Ascending aorta (tissue), 2 donors: ENCODE results near the gene PLEKHM1. TPM values are rescaled to one million over a fixed set of nuclear protein-coding genes. Genes with fewer than 3 reads are reported as not detected.

Experiments used
- DNase-seq, 2 donors: peaks; one replicate each; pipeline ENCODE4 v3.0.0-alpha.2; 2019; ENCODE audit warnings: low spot score in 2 of 2
- H3K27ac ChIP-seq, 2 donors: fragments of 200-600 bp; sonication (generic); one replicate each; pipeline ENCODE4 v1.5.1; 2016 to 2017; ENCODE audit warnings: mild to moderate bottlenecking in 1 of 2
- H3K27me3 ChIP-seq: fragments of 200-600 bp; sonication (generic); one replicate; pipeline ENCODE4 v1.5.1; 2017
- H3K36me3 ChIP-seq, 2 donors: fragments of 200-600 bp; sonication (generic); one replicate each; pipeline ENCODE4 v1.5.1; 2016
- H3K4me1 ChIP-seq, 2 donors: fragments of 200-600 bp; sonication (generic); one replicate each; pipeline ENCODE4 v1.5.1; 2016 to 2017; ENCODE audit warnings: mild to moderate bottlenecking in 1 of 2
- H3K4me3 ChIP-seq, 2 donors: fragments of 200-600 bp; sonication (generic); one replicate each; pipeline ENCODE4 v1.5.1; 2016 to 2017; ENCODE audit warnings: mild to moderate bottlenecking in 1 of 2
- H3K9me3 ChIP-seq, 2 donors: fragments of 200-600 bp; sonication (generic); one replicate each; pipeline ENCODE4 v1.5.1; 2016
- intact Hi-C: fragments of 100-400 bp; cut with DNase I; formaldehyde crosslinking; loops from one replicate; pipeline ENCODE4 v1.15.1; 2023
- total RNA-seq: library from RNA; depleted of rRNA; stranded (reverse); fragments of >200 nt; gene quantifications from one replicate; pipeline ENCODE4 v1.1.0, GENCODE V29; 2016
- TF ChIP-seq, protein P1 (sequence below), 3 experiments: fragments of 200-600 bp in 2 of 3; fragments of 450-650 bp in 1 of 3; sonication (generic) in 2 of 3; IDR thresholded peaks; one replicate each; pipeline ENCODE4 v1.5.1; 2016 to 2019; ENCODE audit warnings: antibody characterized with exemption in 3 of 3, mild to moderate bottlenecking in 1 of 3, moderate library complexity in 1 of 3

Gene PLEKHM1
- total RNA-seq, 1 donor from 2014 or later: 30.2 TPM

DNA sequence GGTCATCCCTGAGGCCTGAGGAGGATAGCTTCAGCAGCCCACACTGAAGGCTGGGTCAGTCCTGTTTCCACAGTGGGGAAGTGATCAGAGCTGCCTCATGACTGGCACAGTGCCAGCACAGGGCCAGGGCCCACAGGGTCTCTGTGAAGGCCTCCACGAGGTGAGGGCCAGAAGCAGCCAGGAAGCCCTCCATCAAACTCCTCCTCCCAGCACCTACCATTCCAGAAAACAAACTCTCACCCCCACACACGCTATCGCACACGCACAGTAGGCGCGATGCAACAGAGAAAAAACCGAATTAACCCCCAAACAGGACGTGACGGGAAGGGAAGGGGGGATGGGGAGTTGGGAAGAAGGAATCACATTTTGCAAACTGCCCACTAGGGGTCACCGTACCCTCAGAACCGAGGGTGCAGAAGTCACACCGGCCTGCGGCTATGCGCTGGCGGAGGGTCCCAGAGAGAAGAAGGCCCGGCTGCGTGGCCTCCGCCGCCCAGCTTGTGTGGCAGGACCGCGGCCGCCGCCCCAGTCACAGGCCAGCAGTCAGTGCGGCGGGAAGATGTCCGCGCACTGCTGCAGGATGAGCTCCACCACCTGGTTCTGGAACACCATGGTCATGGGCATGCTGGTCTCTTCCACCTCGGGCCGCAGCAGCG lies 95.5 kb downstream of the PLEKHM1 start:
- Histone ChIP-seq H3K27me3 (no peaks in the 10 kb centered on the region), H3K27ac (no peak overlapping the region), H3K4me1 (no peaks in the 10 kb centered on the region), H3K4me3 (peak overlapping the region; percentile 18 to 59), H3K36me3 (peaks cover 0 to 2% of the 10 kb centered on the region in 2 donors), H3K9me3 (no peaks in the 10 kb centered on the region)
- intact Hi-C loops: no loop called here
- no peak for DNase-seq
- TF ChIP-seq, protein P1, sequence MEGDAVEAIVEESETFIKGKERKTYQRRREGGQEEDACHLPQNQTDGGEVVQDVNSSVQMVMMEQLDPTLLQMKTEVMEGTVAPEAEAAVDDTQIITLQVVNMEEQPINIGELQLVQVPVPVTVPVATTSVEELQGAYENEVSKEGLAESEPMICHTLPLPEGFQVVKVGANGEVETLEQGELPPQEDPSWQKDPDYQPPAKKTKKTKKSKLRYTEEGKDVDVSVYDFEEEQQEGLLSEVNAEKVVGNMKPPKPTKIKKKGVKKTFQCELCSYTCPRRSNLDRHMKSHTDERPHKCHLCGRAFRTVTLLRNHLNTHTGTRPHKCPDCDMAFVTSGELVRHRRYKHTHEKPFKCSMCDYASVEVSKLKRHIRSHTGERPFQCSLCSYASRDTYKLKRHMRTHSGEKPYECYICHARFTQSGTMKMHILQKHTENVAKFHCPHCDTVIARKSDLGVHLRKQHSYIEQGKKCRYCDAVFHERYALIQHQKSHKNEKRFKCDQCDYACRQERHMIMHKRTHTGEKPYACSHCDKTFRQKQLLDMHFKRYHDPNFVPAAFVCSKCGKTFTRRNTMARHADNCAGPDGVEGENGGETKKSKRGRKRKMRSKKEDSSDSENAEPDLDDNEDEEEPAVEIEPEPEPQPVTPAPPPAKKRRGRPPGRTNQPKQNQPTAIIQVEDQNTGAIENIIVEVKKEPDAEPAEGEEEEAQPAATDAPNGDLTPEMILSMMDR (IDR thresholded peaks at IDR 0.05): peak; percentile 58 to 76 (median 69)

DNA sequence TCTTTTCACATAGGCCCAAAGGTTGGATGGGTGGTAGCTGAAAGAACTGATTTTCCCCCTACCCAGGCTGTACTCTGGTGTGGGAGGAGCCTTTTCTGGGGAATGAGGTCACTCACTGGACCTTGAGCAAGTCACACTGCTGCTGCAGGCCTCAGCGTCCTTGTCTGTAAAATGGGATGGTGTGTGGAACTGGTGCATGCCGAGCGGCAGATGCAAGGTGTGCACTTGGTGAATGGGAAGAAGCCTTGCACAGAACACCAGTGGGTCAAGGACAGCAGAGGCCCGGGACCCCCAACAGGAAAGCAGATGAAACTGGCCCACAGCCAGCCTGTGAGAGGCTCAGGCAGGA lies 96.0 kb downstream of the PLEKHM1 start:
- DNase-seq: no peak
- Histone ChIP-seq H3K4me1 (no peaks in the 10 kb centered on the region), H3K9me3 (no peaks in the 10 kb centered on the region), H3K27me3 (no peaks in the 10 kb centered on the region), H3K27ac (no peak overlapping the region), H3K36me3 (no peaks in the 10 kb centered on the region), H3K4me3 (no peak overlapping the region)
- TF ChIP-seq, protein P1 (IDR thresholded peaks at IDR 0.05): no peak
- intact Hi-C loops: no loop called here

DNA sequence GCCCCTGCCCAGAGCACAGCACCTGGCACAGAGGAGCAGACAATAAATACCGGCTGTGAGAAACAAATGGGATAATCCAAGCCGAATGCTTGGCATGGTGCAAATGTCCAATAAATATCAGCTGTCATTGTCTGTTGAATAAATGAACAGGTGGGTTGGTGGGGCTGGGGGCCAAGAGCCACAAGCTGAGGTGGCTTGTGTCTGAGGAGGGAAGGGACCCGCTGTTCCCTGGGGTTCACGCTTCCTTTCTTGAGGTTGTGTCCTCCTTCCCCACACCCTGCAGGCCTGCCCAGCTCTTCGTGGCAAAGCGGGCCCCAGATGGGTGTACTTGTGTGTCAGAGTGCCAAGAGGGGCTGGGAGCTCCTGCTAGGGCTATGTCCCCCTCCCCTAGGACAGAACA lies 96.4 kb downstream of the PLEKHM1 start:
- Histone ChIP-seq H3K4me3 (no peak overlapping the region), H3K27me3 (no peaks in the 10 kb centered on the region), H3K36me3 (no peaks in the 10 kb centered on the region), H3K9me3 (no peaks in the 10 kb centered on the region), H3K4me1 (no peaks in the 10 kb centered on the region), H3K27ac (no peak overlapping the region)
- TF ChIP-seq, protein P1 (IDR thresholded peaks at IDR 0.05): no peak
- intact Hi-C loops: no loop called here
- DNase-seq: no peak

DNA sequence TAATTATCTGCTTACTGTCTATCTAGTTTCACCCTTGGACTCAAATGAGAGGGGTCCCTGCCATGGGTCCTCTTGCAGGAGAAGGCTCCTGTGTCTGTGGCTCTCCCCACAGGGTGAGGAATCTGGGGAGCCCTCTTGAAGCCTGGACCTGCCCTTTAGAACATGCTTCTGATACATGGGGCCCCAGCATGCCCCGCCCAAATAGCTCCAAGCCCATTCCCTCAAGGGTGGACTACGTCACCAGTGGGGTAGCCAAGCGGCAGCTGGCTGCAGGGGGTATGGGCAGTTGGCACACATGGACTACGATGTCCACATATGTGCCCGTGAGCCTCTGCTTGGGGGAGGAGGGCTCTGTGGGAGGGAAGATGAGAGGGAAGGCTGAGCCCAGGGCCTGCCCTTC lies 97.1 kb downstream of the PLEKHM1 start:
- no peak for DNase-seq
- Histone ChIP-seq H3K4me3 (no peak overlapping the region), H3K4me1 (no peaks in the 10 kb centered on the region), H3K36me3 (no peaks in the 10 kb centered on the region), H3K27ac (no peak overlapping the region), H3K27me3 (no peaks in the 10 kb centered on the region), H3K9me3 (no peaks in the 10 kb centered on the region)
- TF ChIP-seq, protein P1 (IDR thresholded peaks at IDR 0.05): no peak
- intact Hi-C loops: no loop called here

DNA sequence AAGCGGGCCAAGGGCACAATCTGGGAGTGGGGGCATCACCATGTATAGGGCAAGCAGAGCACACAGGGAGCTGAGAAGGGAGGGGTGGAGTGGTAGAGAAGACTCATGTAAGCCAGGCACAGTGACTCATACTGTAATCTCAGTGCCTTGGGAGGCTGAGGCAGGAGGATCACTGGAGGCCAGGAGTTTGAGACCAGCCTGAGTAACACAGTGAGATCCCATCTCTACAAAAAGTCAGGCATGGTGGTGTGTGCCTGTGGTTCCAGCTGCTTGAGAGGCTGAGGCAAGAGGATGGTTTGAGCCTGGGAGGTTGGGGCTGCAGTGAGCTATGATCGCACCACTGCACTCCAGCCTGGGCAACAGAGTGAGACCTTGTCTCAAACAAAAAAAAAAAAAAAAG lies 98.6 kb downstream of the PLEKHM1 start:
- H3K9me3 ChIP-seq: no peaks in the 10 kb centered on the region
- H3K4me3 ChIP-seq: no peak overlapping the region
- no peaks in the 10 kb centered on the region for H3K4me1 ChIP-seq
- TF ChIP-seq, protein P1 (IDR thresholded peaks at IDR 0.05): no peak
- no peaks in the 10 kb centered on the region for H3K27me3 ChIP-seq
- no peak overlapping the region for H3K27ac ChIP-seq
- intact Hi-C loops: no loop called here
- H3K36me3 ChIP-seq: no peaks in the 10 kb centered on the region
- DNase-seq: no peak

DNA sequence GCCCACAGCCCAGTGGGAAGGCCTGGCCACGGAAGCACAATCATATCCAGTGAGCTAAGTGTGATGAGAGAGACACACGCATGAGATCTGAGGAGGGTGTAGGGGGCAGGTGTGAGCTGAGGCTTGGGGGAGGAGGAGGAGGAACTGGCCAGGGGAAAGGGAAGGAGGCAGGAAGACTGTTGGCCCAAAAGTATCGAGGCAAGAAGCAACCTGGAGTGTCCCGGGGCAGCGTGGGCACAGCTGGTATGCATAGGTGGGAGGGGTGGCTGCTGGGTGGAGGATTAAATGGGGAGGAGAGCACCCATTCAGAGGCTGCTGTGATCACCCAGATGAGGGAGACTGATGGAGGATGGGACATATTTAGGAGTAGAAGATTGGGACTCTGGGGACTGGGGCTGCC lies 99.2 kb downstream of the PLEKHM1 start:
- H3K27ac ChIP-seq: no peak overlapping the region
- no peak for DNase-seq
- no peaks in the 10 kb centered on the region for H3K4me1 ChIP-seq
- intact Hi-C loops: no loop called here
- no peaks in the 10 kb centered on the region for H3K36me3 ChIP-seq
- no peaks in the 10 kb centered on the region for H3K27me3 ChIP-seq
- no peaks in the 10 kb centered on the region for H3K9me3 ChIP-seq
- no peak overlapping the region for H3K4me3 ChIP-seq
- TF ChIP-seq, protein P1 (IDR thresholded peaks at IDR 0.05): no peak
